Left hindlimb (tissue), 1 donor: Measurements from ENCODE around the gene OR7G2.
"Not testable (repeated sequence)": the region's sequence is repeated elsewhere in the genome, so short reads cannot be mapped to it uniquely, and the experiment has no call there.

ENCODE experiments used
- DNase-seq: peaks from one replicate; pipeline ENCODE4 v3.0.0-alpha.2; 2018

The OR7G2 gene

GRCh38 chr19:9071720-9072119 lies 35.6 kb downstream of the OR7G2 start:
- DNase-seq = not testable (repeated sequence)

DNA sequence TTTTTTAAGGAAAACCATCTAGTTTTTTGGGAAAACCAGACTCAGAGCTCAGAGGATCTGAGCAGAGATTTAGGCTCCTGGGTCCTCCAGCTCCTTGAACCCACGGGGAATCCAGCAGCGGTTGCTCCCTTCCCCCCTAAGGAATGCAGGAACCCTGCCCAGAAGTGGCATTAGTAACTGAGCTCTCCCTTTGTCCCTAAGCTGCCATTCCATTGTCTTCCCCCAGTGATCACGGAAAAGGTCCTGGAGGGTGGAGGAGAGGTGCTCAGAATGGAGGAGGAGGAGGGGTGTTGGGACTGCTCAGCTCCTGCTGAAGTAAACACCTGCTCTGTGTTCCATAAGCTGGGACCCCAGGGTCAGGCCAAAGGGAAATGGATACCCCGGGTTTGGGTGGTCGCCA lies 37.2 kb downstream of the OR7G2 start:
- DNase-seq = no peak

DNA sequence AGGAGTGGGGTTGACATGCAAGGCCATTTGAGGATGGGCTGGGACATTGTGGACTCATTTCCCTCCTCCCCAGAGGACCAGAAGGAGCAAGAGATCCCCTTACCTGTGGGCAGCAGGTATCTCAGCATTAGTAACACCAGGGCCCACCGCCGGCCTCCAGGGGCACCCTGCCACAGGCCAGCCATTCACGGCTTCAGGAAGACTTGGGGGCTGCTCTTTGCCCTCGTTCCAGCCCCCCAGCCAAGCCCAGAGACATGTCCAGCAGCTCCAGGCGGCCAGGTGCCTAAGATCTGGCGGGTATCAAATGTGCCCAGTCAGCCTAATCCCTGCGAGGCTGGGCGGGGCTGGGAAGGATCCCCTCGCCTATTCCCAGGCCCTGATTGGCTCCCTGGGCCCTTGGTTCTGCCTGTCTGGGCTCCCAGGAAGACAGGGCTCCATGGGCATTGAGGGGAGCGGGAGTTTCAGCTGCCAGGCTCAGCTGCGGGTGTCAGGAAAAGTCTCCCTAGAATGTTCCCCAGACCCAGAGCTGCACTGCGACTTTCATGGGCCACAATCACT lies 41.7 kb downstream of the OR7G2 start:
- no peak for DNase-seq

- no peak for DNase-seq
Measured at GRCh38 chr19:9061879-9062278, 45.4 kb downstream of the OR7G2 start.

- DNase-seq = no peak
Measured at GRCh38 chr19:9060564-9061340, 46.5 kb downstream of the OR7G2 start.

GRCh38 chr19:9058905-9059667 lies 48.2 kb downstream of the OR7G2 start:
- no peak for DNase-seq

DNA sequence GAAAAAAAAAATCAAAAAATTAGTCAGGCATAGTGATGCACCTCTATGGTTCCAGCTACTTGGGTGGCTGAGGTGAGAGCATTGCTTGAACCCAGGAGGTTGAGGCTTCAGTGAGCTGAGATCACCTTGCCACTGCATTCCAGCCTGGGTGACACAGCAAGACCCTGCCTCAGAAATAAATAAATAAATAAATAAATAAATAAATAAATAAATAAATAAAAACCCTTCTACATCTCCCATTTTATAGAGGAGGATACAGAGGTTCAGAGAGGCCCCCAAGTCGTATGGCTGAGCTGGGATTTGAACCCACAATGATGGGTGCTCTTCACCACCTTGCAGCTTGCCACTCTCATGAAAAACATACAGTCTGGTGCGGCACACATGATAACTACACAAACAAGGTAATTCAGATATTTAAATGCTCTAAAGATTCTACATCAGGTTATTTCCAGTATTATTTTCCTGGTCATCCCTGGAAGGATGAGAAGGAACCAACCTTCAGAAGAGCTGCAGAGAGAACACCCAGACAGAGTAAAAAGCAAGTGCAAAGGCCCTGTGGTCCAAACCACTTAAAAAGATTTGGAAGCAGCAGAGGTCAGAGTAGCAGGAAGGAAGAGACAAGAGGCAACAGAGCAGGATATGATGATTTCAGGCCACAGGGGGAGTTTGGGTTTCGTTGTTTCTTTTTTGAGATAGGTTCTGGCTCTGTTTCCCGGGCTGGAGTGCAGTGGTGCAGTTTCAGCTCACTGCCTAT lies 49.6 kb downstream of the OR7G2 start:
- DNase-seq = no peak

DNA sequence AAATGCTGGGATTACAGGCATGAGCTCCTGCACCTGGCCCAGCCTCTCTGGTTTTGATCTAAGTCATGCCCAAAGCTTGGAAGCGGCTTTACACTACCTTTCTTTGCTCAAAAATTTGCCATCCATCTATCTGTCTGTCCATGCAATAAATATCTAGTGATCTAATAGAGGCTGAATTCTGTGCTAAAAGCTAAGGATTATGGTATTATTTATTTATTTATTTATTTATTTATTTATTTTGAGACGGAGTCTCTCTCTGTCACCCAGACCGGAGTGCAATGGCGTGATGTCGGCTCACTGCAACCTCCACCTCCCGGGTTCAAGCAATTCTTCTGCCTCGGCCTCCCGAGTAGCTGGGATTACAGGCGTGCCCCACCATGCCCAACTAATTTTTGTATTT lies 51.1 kb downstream of the OR7G2 start:
- not testable (repeated sequence) for DNase-seq

GRCh38 chr19:9054765-9055164 lies 52.5 kb downstream of the OR7G2 start:
- no peak for DNase-seq

- DNase-seq = no peak
Measured at GRCh38 chr19:9054207-9054606, 53.1 kb downstream of the OR7G2 start.

DNA sequence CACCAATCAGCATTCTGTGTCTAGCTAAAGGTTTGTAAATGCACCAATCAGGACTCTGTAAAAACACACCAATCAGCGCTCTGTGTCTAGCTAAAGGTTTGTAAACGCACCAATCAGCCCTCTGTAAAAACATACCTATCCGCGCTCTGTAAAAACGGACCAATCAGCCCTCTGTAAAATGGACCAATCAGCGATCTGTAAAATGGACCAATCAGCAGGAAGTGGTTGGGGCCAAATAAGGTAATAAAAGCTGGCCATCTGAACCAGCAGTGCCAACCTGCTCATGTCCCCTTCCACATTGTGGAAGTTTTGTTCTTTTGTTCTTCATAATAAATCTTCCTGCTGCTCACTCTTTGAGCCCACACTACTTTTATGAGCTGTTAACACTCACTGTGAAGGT lies 53.6 kb downstream of the OR7G2 start:
- DNase-seq = not testable (repeated sequence)

DNA sequence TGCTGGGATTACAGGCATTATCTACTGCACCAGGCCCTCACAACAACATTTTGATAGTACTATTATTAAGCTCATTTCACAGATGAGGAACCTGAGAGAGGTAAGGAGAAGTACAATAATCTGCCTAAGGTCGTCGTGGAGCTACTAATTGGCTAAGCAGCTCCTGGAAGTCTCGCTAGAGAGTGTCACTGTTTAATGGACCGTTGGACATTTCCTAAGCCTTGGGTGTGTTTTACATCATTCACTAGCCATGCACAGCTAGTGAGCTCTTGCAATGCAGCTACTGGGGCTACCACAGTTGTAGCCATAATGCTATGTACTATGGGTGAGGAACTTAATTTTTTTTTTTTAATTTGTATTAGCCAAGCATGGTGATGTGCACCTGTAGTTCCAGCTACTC lies 54.4 kb downstream of the OR7G2 start:
- DNase-seq = no peak
